Eye (tissue), 1 donor: Measurements from ENCODE around the gene ETV2.
"Not testable (repeated sequence)": the region's sequence is repeated elsewhere in the genome, so short reads cannot be mapped to it uniquely, and the experiment has no call there.

Experiments used
- DNase-seq: peaks from one replicate; pipeline ENCODE4 v3.0.0-alpha.2; 2015

Gene ETV2

DNA sequence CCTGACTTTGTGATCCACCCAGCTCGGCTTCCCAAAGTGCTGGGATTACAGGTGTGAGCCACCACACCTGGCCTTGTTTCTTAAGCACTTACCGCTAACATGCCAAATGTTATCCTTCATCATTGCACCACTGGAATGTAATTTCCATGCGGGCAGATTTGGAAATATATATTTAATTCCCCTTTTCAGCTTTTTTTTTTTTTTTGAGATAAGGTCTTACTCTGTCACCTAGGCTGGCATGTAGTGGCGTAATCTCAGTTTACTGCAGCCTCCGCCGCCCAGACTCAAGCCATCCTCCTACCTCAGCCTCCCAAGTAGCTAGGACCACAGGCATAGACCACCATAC lies 20.4 kb downstream of the ETV2 start:
- DNase-seq = no peak

- no peak for DNase-seq
These were observed 22.4 kb downstream of the ETV2 start for GRCh38 chr19:35663981-35664380.

- DNase-seq = no peak
These were observed 23.6 kb downstream of the ETV2 start for GRCh38 chr19:35665157-35665556.

DNA sequence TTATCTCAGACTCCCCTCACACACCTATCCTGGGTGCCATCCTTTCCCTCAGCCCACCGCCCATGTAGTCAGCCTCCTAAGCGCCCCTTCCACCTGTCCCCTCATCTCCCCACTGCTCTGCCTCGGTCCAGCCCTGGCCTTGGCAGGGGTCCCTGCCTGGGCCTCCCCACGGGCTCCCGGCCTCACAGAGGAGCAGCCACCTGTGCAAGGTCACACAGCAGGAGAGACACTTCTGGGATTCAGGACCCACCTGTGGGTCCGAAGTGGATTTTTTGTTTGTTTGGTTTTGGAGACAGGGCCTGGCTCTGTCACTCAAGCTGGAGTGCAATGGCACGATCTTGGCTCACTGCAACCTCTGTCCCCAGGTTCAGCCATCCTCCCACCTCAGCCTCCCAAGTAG lies 24.1 kb downstream of the ETV2 start:
- DNase-seq = no peak

DNA sequence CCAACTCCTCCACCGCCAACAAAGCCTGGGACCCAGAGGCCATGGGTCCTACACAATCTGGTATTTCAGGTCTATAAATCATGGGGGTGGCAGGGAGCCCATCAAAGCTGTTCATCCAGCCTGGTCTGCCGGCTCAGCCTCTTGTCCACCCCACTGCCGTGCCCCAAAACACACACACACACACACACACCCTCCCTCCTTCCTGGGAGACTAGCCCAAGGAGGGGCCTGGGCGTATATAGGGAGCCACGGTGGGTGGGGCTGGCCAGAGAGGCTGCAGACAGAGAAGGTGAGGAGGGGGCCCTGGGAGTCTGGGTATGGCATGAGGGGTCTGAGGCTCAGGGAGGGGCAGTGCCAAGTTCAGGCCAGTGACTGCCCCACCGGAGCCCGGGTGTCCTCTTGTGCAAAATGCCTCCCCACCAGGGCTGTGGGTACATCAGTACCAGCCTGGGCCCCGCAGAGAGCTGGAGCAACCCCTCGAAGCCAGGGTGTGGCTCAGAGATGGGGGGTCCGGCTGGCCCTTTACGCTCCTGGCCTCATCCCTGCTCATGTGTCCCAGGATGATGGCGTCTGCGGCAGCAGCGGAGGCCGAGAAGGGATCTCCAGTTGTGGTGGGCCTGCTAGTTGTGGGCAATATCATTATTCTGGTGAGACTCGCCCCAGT lies 24.8 kb downstream of the ETV2 start, which contains the start of gene UPK1A:
Gene UPK1A (plus strand): TSS at position 267 of the 663 bp plus-strand sequence. CDS start 296 bp downstream, at position 563.
- DNase-seq = no peak

- no peak for DNase-seq
These were observed 28.0 kb downstream of the ETV2 start for GRCh38 chr19:35669566-35669965.

DNA sequence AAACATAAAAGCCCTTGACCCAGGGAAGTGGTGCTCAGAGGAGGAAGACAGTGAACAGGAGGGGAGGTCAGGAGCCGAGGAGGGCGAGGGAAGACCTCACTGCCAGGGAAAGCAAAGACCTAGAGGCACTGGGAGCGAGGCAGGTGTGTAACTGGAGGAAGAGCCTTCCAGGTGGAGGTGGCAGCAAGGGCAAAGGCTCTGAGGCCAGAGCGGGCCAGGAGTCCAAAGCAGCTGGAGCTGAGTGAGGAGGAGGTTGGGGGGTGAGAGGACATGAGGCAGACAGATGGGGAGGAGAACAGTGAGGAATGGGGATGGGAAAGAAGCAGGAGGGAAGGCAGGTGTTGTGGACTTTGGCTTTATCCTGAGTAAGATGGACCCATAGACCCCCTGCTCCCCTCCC lies 28.4 kb downstream of the ETV2 start:
- no peak for DNase-seq

GRCh38 chr19:35670686-35671085 lies 29.1 kb downstream of the ETV2 start:
- DNase-seq = no peak

DNA sequence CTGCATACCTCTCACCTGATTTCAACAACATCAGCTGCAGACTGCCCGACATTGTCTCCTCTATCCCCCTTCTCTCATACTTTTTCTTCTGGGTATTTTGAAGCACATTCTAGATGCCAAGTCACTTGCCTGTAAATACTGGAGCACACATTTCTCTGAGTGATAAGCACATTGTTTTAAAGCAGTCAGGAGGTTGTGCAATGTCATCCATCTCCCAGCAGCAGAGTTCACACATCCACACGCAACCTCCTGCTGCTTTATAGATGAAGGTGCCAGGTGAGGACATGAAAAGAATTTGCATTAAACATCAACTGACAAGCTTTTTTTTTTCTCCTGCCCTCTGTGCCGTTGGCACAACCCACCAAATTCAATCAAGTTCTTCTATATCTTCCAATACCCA lies 30.3 kb downstream of the ETV2 start:
- no peak for DNase-seq

- no peak for DNase-seq
These were observed 31.7 kb downstream of the ETV2 start for GRCh38 chr19:35673121-35673804.

DNA sequence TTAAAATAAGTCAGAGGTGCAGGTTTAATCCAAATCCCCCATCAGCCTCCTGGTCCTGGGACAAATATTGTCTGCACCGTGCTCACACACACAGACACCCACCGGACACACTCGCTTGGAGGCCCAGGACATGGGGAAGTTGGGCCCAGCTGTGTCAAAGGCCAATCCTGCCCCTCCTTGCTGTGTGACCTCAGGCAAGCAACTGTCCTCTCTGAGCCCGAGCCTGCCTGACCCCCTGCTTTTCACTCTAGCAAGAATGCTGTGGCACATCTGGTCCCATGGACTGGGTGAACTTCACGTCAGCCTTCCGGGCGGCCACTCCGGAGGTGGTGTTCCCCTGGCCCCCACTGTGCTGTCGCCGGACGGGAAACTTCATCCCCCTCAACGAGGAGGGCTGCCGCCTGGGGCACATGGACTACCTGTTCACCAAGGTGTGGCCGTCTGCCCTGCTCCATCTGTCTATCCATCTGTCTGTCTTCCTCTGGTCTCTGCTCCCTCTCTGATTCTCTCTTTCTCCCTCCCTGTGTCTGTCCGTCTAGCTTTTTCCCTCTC lies 34.1 kb downstream of the ETV2 start:
- no peak for DNase-seq

- DNase-seq = no peak
These were observed 48.3 kb downstream of the ETV2 start for GRCh38 chr19:35689836-35690235.

- DNase-seq = not testable (repeated sequence)
These were observed 49.6 kb downstream of the ETV2 start for GRCh38 chr19:35691106-35691505.

DNA sequence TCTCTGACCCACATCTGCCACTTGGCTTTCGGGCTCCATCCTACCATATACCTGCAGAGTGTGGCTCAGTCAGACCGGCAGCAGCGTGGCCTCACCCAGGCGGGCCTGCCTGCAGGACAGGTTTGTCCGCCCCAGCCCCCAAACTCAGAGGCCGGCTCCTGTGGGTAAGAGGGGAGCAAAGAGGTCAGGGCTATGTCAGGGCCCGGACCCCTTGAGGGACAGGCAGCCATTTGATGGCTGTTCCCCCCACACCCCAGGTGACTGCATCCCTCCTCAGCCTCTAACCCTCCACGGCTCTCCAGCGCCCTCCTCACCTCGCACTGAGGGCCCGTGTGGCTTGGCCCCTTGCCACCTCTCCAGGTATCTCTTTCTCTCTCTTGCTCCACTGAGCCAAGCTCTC lies 50.5 kb downstream of the ETV2 start:
- DNase-seq = no peak

GRCh38 chr19:35693422-35693821 lies 51.9 kb downstream of the ETV2 start:
- DNase-seq = no peak

GRCh38 chr19:35693835-35694599 lies 52.5 kb downstream of the ETV2 start:
- peak; percentile 95 for DNase-seq
